Endothelial cell (in vitro differentiated cells): ENCODE results near the gene ADRA1B. TPM values are rescaled to one million over a fixed set of nuclear protein-coding genes. Genes with fewer than 3 reads are reported as not detected.
"Not testable (repeated sequence)": the region's sequence is repeated elsewhere in the genome, so short reads cannot be mapped to it uniquely, and the experiment has no call there.

Experiments
- DNase-seq: peaks from one replicate; pipeline ENCODE4 v3.0.0; 2021; ENCODE audit warnings: low spot score
- H3K27ac Mint-ChIP-seq: one replicate; pipeline ENCODE4 v1.8.0; 2021; ENCODE audit warnings: mixed read lengths, inconsistent platforms; ENCODE audit not compliant: unreplicated experiment
- H3K27me3 Mint-ChIP-seq: one replicate; pipeline ENCODE4 v1.8.0; 2021; ENCODE audit warnings: mild to moderate bottlenecking, moderate library complexity, mixed read lengths, inconsistent platforms; ENCODE audit not compliant: unreplicated experiment
- H3K36me3 Mint-ChIP-seq: one replicate; pipeline ENCODE4 v1.8.0; 2021; ENCODE audit warnings: mild to moderate bottlenecking, low read depth, mixed read lengths, inconsistent platforms; ENCODE audit not compliant: unreplicated experiment
- H3K4me1 Mint-ChIP-seq: one replicate; pipeline ENCODE4 v1.8.0; 2021; ENCODE audit warnings: mild to moderate bottlenecking, mixed read lengths, inconsistent platforms; ENCODE audit not compliant: unreplicated experiment
- H3K4me3 Mint-ChIP-seq: one replicate; pipeline ENCODE4 v1.8.0; 2021; ENCODE audit warnings: mild to moderate bottlenecking, mixed read lengths, inconsistent platforms; ENCODE audit not compliant: unreplicated experiment
- H3K9me3 Mint-ChIP-seq: one replicate; pipeline ENCODE4 v1.8.0; 2021; ENCODE audit warnings: mixed read lengths, inconsistent platforms; ENCODE audit not compliant: unreplicated experiment
- total RNA-seq: library from RNA; stranded (reverse); fragmentation: NEBNext Ultra II Directional; extraction: Animal tissue kit (Norgen Biotek cat#: 25700); gene quantifications from one replicate; pipeline ENCODE4 v1.2.1, GENCODE V29; 2021; ENCODE audit not compliant: unreplicated experiment
- TF ChIP-seq, protein P1 (sequence below): fragments of 200-600 bp; sonication (generic); IDR thresholded peaks from one replicate; pipeline ENCODE4 v1.5.0; 2021; ENCODE audit warnings: antibody characterized with exemption; ENCODE audit not compliant: unreplicated experiment

The ADRA1B gene
- total RNA-seq, 1 donor from 2014 or later, result not detected

- no peak overlapping the region for H3K4me3 Mint-ChIP-seq
- H3K36me3 Mint-ChIP-seq, result no peaks in the 10 kb centered on the region
Measured at GRCh38 chr5:159965031-159965837, 49.0 kb downstream of the ADRA1B start.

DNA sequence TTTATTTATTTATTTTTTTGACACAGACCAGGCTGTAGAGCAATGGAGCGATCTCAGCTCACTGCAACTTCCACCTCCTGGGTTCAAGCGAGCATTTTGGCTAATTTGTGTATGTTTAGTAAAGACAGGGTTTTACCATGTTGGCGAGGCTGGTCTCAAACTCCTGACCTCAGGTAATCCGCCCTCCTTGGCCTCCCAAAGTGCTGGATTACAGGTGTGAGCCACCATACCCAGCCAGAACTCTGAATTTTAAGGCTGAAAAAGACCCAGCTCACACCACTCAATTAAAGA lies 49.5 kb downstream of the ADRA1B start:
- H3K4me1 Mint-ChIP-seq, H3K27ac Mint-ChIP-seq, DNase-seq, H3K9me3 Mint-ChIP-seq, H3K36me3 Mint-ChIP-seq, H3K27me3 Mint-ChIP-seq, H3K4me3 Mint-ChIP-seq: not testable (repeated sequence)

More at GRCh38 chr5:159965031-159965837, 49.0 kb downstream of the ADRA1B start:
- Mint-ChIP-seq H3K9me3 (no peaks in the 10 kb centered on the region), H3K4me1 (peaks cover 7% of the 10 kb centered on the region), H3K27ac (no peak overlapping the region), H3K27me3 (peaks cover under 1% of the 10 kb centered on the region)
- TF ChIP-seq, protein P1, sequence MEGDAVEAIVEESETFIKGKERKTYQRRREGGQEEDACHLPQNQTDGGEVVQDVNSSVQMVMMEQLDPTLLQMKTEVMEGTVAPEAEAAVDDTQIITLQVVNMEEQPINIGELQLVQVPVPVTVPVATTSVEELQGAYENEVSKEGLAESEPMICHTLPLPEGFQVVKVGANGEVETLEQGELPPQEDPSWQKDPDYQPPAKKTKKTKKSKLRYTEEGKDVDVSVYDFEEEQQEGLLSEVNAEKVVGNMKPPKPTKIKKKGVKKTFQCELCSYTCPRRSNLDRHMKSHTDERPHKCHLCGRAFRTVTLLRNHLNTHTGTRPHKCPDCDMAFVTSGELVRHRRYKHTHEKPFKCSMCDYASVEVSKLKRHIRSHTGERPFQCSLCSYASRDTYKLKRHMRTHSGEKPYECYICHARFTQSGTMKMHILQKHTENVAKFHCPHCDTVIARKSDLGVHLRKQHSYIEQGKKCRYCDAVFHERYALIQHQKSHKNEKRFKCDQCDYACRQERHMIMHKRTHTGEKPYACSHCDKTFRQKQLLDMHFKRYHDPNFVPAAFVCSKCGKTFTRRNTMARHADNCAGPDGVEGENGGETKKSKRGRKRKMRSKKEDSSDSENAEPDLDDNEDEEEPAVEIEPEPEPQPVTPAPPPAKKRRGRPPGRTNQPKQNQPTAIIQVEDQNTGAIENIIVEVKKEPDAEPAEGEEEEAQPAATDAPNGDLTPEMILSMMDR, result peak; percentile 50
- peak; percentile 71 for DNase-seq

DNA sequence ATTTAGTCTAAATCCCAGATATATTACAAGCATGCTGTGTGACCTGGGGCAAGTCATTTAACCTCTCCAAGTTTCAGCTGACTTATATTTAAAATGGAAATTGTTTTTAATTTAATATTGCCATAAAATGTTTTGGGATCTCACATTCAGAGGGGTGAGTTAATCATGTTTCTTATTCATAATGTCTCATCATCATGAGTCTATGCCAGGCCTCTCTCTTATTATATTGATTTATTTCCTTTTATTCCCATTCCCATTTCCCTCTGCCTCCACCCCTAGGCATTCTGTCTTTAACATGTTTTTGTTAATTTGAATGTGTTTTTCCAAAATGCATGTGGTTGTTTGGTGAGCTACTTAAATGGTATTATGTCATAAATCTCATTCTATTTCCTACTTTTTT lies 53.7 kb downstream of the ADRA1B start:
- DNase-seq, result no peak
- Mint-ChIP-seq H3K36me3 (peaks cover 3% of the 10 kb centered on the region), H3K27me3 (peaks cover 13% of the 10 kb centered on the region), H3K4me1 (peaks cover 11% of the 10 kb centered on the region), H3K27ac (no peak overlapping the region), H3K9me3 (no peaks in the 10 kb centered on the region), H3K4me3 (no peak overlapping the region)
- TF ChIP-seq, protein P1, result no peak

GRCh38 chr5:159971038-159971437 lies 54.8 kb downstream of the ADRA1B start:
- H3K27ac Mint-ChIP-seq, result no peak overlapping the region
- H3K36me3 Mint-ChIP-seq, result peaks cover 3% of the 10 kb centered on the region
- peaks cover 16% of the 10 kb centered on the region for H3K27me3 Mint-ChIP-seq
- TF ChIP-seq, protein P1, result no peak
- DNase-seq, result no peak
- peaks cover 5% of the 10 kb centered on the region for H3K4me1 Mint-ChIP-seq
- H3K9me3 Mint-ChIP-seq, result no peaks in the 10 kb centered on the region
- no peak overlapping the region for H3K4me3 Mint-ChIP-seq

DNA sequence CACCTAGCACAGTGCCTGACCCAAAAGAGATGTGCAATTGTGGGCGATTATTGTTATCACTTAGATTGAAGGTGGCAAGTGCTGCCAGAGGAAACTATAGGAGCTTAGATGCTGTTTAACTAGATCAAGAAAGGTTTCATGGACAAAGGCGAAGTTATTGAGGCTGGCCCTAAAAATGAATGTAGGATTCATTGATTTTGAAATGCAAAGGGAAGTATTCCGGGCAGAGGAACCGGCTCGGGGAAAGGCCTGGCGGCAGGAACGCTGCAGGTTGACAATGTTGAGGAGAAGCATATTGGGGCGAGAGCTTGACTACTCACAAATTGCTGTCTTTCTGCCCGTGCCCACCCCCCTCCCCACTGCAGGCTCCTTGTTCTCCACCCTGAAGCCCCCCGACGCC lies 55.2 kb downstream of the ADRA1B start:
- DNase-seq, result no peak
- H3K4me1 Mint-ChIP-seq, result peaks cover 5% of the 10 kb centered on the region
- peaks cover 16% of the 10 kb centered on the region for H3K27me3 Mint-ChIP-seq
- no peaks in the 10 kb centered on the region for H3K9me3 Mint-ChIP-seq
- peak overlapping the region; percentile 80 for H3K4me3 Mint-ChIP-seq
- H3K27ac Mint-ChIP-seq, result no peak overlapping the region
- TF ChIP-seq, protein P1, result no peak
- peaks cover 3% of the 10 kb centered on the region for H3K36me3 Mint-ChIP-seq
